ENCODE data around the gene ZNF765. TPM values are rescaled to one million over a fixed set of nuclear protein-coding genes. Genes with fewer than 3 reads are reported as not detected.

The ZNF765 gene
- total and polyA plus RNA-seq, 2 donors (not counting 3 experiments of a cell fraction or from before 2014, with no cell fraction given), result 2.5 to 7.7 TPM

Small RNAs within 50 kb of the gene (small RNA-seq; reads per million reads assigned to genes)
- gene RPL39P36 (ENCODE audit: insufficient read depth, insufficient read length, low read depth, low replicate concordance), result not detected

Other genes starting within 250 kb of the ZNF765 start
- gene ZNF347, start 236.1 kb upstream of the ZNF765 start, total RNA-seq, result 6.3 and 6.6 TPM in 2 replicates
- gene ZNF347, start 236.1 kb upstream of the ZNF765 start, polyA plus RNA-seq, result 0.94 and 1.5 TPM in 2 replicates
- 1.8 and 2.1 TPM in 2 replicates for gene ZNF665, start 201.8 kb upstream of the ZNF765 start, total RNA-seq
- 1.3 and 2.7 TPM in 2 replicates for gene ZNF665, start 201.8 kb upstream of the ZNF765 start, polyA plus RNA-seq
- 15.8 and 21.0 TPM in 2 replicates for gene ZNF677, start 140.3 kb upstream of the ZNF765 start, total RNA-seq
- gene ZNF677, start 140.3 kb upstream of the ZNF765 start, polyA plus RNA-seq, result 10.0 and 13.4 TPM in 2 replicates
- not detected in 2 replicates for gene VN1R2, start 136.9 kb upstream of the ZNF765 start, total RNA-seq
- not detected in 2 replicates for gene VN1R2, start 136.9 kb upstream of the ZNF765 start, polyA plus RNA-seq
- gene VN1R4, start 127.4 kb upstream of the ZNF765 start, total RNA-seq, result not detected in 2 replicates
- gene VN1R4, start 127.4 kb upstream of the ZNF765 start, polyA plus RNA-seq, result not detected in 2 replicates
- gene ZNF845, start 61.4 kb upstream of the ZNF765 start, total RNA-seq, result 4.6 and 5.0 TPM in 2 replicates
- 0.78 and 0.88 TPM in 2 replicates for gene ZNF845, start 61.4 kb upstream of the ZNF765 start, polyA plus RNA-seq
- gene ZNF525, start 29.4 kb upstream of the ZNF765 start, total RNA-seq, result 3.7 and 3.8 TPM in 2 replicates
- 0.59 and 1.2 TPM in 2 replicates for gene ZNF525, start 29.4 kb upstream of the ZNF765 start, polyA plus RNA-seq
- gene ZNF761, start 36.8 kb downstream of the ZNF765 start, total RNA-seq, result 7.3 and 8.8 TPM in 2 replicates
- gene ZNF761, start 36.8 kb downstream of the ZNF765 start, polyA plus RNA-seq, result 5.7 and 6.4 TPM in 2 replicates
- 2.3 TPM in 2 replicates for gene ZNF813, start 72.6 kb downstream of the ZNF765 start, total RNA-seq
- 0.37 and 0.47 TPM in 2 replicates for gene ZNF813, start 72.6 kb downstream of the ZNF765 start, polyA plus RNA-seq
- gene ZNF331, start 143.0 kb downstream of the ZNF765 start, total RNA-seq, result 11.2 TPM in 2 replicates
- gene ZNF331, start 143.0 kb downstream of the ZNF765 start, polyA plus RNA-seq, result 3.9 and 6.2 TPM in 2 replicates
- gene DPRX, start 236.8 kb downstream of the ZNF765 start, total RNA-seq, result not detected in 2 replicates
- gene DPRX, start 236.8 kb downstream of the ZNF765 start, polyA plus RNA-seq, result not detected in 2 replicates